ENCODE data around the gene ANKRD45.
A peak's percentile ranks its signal among the peaks of the same experiment; 100 is the strongest.
"Not testable (repeated sequence)": the region's sequence is repeated elsewhere in the genome, so short reads cannot be mapped to it uniquely, and the experiment has no call there.

Gene ANKRD45, protein sequence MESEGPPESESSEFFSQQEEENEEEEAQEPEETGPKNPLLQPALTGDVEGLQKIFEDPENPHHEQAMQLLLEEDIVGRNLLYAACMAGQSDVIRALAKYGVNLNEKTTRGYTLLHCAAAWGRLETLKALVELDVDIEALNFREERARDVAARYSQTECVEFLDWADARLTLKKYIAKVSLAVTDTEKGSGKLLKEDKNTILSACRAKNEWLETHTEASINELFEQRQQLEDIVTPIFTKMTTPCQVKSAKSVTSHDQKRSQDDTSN

DNA sequence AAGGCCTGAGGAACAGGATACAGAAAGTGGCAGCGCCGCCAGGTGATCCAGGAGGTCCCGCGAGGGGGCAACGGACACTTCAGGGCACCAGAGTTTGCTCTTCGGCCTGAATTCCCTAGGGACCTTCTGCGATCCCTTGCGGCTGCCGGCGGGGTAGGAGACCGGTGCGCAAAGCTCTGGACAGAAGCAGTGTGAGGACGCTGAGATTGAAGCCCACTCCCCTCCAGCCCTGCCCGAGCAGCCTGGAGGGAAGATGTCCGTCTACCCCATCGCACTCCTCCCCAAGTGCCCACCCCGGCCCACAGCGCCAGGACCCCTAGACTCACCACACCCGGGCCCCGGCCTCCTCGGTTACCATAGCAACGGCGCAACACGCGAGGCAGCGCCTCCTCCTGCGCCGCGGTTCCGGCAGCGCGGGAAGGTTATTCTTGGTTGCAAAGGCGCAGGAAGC is at the start of gene ANKRD45:
Gene ANKRD45 (minus strand): TSS at position 361 of the 451 bp plus-strand sequence. CDS start 10,433 bp downstream, outside the sequence.
- DNase-seq: no peak

DNA sequence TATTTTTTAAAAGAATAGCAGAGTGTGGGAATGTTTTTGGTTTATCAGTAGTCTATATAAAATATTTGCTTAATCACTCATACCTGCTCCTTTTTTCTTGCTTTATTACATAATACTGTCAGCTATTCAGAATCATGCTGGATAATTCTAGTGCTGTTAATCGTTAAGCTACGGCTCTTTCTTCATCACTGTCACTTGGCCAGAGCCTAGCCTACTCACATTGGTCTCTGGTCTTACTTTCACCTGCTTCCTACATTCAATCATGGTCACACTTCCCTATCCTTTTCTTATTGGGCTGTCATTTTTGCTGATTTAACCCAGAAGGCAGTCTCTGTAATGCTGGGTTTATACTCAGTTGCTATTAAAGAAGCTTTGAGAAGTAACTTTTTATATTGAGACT is 47.6 kb upstream of the ANKRD45 start:
- no peak for DNase-seq

DNA sequence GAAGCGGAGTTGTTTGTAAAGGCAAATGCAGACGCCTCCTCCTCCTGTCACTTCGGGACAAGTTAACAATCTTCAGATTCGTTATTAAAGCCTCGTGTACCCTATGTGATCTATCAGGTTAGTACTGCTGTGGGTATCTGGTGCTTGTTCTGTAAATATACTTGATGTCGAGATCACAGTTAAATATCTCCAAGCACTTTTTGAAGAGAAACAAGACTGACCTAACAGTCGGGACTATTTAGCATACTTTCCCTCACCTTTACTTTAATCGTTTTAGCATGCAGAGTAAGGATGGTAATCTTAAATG is 45.8 kb upstream of the ANKRD45 start:
- DNase-seq: no peak

DNA sequence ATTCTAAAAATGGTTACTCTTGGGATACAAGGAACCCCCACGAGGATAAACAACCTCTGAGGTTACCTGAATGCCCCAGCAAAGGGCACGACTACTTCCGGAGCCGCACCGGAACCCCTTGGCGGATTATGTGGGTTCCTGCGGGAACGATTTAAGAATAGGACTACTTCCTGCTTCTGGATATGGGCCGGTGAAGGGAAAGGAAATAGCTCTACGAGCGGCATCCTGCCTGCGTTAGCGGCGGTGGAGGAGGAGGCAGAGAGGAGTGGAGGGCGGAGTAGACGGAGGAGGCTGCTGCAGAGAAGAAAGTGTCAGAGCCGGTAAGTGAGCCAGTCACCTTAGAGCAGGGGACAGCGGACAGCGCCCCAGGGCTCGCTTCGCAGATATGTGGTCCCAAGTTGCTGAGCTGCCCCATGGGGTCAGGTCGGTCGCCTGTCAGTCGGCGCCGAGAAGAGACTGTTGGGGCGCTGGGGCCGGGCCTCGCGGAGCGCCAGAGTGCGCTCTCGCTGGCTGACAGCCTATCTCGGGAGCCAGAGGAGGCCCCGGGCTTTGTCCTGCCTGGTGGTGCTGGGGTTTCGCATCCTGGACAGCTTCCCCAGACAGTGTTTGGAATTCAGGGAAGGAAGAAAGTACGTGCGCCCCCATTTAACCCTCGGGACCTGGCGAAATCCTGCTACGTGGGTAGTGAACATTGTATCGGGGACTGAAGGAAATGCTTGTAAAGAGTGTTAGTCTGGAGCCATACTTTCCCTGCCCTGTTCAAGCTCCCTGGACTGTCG is 45.3 kb upstream of the ANKRD45 start, which contains the start of gene KLHL20:
Gene KLHL20 (plus strand): TSS at position 223 of the 779 bp plus-strand sequence. CDS start 1,063 bp downstream, outside the sequence.
- peak; percentile 90 for DNase-seq

DNA sequence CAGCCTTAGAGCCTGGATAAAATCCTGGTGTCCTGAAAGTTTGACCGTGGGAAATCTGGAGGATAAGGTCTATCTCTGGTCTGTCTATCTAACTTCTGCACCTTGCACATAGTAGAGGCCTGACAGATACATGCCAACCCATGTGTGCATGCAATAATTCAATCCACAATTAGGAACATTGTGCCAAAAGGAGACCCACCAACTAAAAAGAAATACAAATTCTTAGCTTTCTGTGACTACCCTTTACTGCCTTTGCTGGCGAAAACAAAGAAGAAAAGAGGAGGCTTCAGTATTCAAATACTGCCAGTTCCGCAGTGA is 44.7 kb upstream of the ANKRD45 start:
- peak; percentile 1 for DNase-seq

DNA sequence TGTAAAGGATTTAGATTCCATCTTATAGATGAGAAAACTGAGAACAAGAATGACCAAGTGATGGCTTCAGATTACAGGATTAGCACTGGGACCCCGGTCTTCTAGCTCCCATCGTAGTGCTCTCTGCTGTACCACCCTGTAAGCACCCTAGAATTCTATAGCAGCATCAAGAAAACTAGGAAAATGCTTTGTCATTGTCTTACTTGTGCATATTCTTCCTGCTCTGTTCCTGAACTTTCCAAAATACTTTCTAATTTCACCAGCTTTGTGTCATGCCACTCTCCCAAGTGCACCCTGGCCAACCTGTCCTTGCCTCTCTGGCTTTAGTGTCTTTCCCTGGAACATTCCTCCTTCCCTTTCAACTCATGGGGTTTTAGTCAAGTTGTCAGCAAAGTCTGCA is 39.1 kb upstream of the ANKRD45 start:
- DNase-seq: no peak

DNA sequence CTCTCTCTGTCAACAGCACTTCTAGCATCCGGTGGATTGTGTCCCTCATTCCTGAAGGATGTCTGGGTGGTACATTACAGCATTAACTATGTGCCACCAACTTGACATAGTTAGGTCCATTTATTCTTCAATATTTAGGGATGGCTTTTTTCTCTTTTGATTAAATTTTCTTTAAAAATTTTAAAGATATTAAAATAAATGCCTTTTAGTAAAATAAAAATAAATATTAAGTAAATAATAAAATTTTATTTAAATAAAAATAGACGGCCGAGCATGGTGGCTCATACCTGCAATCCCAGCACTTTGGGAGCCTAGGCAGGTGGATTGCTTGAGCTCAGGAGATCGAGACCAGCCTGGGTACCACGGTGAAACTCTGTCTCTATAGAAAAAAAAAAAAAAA is 35.5 kb upstream of the ANKRD45 start:
- DNase-seq: no peak

DNA sequence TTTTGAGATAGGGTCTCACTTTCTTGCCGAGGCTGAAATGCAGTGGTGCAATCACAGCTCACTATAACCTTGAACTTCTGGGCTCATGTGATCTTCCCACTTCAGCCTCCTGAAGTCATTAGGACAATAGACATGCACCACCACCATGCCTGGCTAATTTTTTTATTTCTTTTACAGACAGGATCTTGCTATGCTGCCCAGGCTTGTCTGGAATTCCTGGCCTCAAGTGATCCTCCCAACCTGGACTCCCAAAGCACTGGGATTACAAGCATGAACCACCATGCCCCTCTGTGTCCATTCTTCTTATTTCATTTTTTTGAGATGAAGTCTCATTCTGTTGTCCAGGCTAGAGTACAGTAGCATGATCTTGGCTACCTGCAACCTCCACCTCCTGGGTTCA is 33.1 kb upstream of the ANKRD45 start:
- no peak for DNase-seq

DNA sequence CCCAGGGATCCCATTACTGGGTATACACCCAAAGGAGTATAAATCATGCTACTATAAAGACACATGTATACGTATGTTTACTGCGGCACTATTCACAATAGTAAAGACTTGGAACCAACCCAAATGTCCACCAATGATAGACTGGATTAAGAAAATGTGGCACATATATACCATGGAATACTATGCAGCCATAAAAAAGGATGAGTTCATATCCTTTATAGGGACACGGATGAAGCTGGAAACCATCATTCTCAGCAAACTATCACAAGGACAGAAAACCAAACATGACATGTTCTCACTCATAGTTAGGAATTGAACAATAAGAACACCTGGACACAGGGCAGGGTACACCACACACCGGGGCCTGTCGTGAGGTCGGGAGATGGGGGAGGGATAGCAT is 31.6 kb upstream of the ANKRD45 start:
- not testable (repeated sequence) for DNase-seq

DNA sequence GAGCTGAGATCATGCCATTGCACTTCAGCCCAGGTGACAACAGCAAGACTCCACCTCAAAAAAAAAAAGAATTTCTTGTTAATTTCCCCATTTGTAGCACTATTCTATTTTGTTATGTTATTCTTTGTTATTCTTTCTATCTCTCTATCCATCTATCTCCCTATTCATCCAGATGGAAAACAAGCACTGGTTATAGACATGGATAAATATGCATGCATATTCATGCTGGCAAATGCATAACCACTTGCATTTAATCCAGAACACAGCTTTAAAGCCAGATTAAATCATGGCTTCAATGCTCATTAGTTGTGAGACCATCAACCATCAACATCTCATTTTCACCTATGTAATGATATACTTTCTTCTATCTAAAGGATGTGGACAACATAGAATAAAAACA is 23.6 kb upstream of the ANKRD45 start:
- no peak for DNase-seq

DNA sequence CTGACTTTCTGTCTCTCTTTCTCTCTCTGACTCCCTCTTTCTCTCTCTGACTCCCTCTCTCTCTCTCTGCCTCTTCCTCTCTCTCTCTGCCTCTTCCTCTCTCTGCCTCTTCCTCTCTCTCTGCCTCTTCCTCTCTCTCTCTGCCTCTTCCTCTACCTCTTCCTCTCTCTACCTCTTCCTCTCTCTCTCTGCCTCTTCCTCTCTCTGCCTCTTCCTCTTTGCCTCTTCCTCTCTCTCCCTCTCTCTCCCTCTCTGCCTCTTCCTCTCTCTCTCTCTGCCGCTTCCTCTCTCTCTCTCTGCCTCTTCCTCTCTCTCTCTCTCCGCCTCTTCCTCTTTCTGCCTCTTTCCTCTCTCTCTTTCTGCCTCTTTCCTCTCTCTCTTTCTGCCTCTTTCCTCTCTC is 18.6 kb upstream of the ANKRD45 start:
- DNase-seq: no peak

DNA sequence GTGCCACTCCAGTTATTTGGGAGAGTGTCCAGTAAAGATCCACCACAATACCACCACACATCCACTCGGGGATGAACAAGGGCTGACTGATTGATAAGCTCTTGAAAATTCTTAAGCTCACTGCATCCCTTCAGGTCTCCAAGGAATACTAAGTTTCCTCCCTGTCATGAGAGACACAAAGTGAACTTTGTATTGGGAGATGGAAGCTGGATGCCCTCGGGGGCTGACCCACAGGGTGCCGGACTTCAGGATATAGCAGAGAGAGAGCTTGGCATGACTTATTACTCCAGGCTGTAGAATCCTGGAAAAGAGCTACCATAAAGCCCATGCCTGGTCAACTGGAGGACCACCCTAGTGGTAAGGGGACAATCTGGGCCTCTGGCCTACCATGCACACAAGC is 15.5 kb upstream of the ANKRD45 start:
- DNase-seq: not testable (repeated sequence)

DNA sequence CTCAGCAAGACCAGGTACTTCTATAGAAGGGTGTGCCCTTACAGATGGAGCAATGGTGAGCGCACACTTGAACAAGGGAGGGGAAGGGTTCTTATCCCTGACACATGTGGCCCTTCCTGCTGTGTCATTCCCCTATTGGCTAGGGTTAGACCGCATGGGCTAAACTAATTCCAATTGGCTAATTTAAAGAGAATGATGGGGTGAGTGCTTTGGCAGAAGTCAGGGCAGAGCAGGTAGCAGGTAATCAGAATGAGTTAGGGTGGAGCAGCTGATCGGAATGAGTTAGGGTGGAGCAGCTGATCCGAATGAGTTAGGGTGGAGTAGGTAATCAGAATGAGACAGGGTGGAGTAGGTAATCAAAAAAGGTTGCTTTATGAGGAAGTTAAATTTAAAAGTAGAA is 14.2 kb upstream of the ANKRD45 start:
- not testable (repeated sequence) for DNase-seq

DNA sequence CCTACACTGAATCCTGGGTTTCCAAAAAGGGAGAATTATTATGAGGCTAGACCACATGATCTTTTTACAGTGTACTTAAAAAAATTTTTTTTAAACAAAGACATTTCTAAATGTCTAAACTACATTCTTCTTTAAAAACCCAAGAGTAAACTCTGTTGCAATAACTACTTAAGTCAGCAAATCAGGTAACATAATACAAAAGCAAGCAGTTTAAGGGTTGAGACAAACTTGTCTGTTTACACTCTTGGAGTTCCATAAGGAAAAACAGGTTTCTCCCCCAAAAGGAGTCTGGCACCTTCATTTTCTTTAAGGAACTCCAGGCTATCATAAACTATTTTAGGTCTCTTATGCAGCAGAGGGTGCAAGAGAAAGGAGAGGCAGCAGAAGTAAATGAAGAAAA is 12.5 kb upstream of the ANKRD45 start:
- no peak for DNase-seq

DNA sequence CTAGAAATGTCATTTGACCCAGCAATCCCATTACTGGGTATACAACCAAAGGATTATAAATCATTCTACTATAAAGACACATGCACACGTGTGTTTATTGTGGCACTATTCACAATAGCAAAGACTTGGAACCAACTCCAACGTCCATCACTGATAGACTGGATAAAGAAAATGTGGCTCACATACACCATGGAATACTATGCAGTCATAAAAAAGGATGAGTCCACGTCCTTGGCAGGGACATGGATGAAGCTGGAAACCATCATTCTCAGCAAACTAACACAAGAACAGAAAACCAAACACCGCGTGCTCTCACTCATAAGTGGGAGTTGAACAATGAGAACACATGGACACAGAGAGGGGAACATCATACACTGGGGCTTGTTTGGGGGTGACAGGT is 10.5 kb upstream of the ANKRD45 start:
- DNase-seq: not testable (repeated sequence)

DNA sequence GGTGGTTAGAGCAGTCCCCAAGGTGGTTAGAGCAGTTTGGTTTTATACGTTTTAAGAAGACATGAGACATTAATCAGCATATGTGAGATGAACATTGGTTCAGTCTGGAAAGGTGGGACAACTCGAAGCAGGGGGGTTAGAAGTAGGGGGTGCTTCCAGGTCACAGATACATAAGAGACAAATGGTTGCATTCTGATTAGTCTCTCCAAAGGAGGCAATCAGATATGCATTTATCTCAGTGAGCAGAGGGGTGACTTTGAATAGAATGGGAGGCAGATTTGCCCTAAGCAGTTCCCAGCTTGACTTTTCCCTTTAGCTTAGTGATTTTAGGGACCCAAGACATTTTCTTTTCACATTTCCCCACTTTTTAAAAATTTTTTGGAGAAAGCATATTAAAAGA is 4.8 kb upstream of the ANKRD45 start:
- not testable (repeated sequence) for DNase-seq

DNA sequence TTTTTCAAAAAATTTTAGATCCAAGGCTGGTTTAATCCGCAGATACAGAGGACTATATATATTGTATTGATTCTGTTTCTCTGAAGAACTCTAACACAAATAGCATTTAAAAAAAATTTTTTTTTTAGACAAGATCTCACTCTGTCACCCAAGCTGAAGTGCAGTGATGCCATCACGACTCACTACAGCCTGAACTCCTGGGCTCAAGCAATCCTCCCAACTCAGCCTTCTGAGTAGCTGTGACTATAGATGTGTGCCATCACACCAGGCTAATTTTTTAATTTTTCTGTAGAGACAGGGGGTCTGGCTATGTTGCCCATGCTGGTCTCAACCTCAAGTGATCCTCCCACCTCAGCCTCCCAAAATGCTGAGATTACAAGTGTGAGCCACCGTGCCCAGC is 3.0 kb downstream of the ANKRD45 start:
- DNase-seq: peak; percentile 47

DNA sequence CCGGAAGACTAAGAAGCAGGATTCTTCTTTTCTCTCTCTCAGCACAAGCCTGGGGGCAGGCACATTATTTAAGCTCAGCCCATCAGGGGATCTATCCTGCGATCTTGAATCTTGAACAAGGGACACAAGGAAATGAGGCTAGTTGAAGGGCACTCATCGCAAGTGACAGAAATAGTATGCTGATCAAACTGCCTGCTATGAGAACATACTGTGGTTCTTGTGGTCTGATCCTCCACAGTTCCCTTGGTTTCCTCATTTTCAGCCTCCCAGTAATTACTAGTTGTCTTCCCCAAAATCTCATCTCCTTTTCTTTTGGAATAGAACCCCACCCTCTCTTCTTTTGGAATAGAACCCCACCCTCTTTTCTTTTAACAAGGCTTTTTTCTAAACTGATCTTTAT is 6.5 kb downstream of the ANKRD45 start:
- DNase-seq: no peak

DNA sequence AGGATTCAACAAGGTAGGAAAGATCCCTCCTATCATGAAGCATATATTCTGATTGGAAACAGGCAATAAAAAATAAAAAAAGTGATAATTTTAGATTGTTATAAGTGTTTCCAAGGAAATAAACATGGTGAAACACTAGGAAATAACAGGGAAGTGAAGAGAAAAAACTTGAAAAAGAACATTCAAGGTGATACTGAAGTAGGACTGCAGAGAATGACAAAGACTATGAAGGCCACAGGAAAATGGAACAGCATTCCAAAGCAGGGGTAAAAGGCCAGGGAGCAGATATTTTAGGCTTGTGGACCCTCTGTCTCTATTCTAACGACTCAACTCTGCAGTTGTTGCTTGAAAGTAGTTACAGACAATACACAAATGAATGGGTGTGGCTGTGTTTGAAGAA is 7.9 kb downstream of the ANKRD45 start:
- DNase-seq: no peak

DNA sequence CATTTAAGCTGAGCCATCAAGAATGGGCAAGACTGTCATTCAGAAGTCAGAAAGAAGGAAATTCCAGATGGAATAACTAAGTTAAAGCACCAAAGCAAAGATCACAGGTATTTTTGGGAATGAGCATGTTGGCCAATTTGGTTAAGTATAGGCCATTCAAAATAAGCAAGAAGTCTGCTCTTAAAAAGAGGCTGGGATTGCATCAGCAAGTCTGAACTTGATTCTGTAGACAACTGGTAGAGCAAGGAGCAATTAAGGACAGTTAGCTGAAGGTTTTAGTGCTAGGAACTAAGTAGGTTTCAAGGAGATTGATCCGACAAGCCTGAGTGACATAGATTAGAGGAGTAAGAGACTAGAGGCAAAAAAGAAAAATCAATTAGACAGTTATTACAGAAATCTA is 8.4 kb downstream of the ANKRD45 start:
- DNase-seq: no peak

DNA sequence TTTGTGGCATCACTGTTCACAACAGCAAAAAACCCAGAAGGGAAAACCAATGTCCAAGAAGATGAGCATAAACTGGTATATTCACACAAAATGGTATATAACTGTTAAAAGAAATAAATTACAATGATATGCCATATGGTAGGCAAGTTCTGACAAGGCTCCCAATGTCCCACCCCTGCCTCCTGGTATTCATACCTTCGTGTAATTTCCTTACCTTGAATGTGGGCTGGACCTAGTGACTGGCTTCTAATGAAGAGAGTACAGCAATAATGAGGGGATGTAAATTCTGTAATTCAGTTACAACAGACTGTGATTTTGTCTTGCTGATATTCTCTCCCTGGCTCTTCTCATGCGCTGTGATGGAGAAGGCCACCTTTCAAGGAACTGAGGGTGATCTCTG is 9.3 kb downstream of the ANKRD45 start:
- no peak for DNase-seq

DNA sequence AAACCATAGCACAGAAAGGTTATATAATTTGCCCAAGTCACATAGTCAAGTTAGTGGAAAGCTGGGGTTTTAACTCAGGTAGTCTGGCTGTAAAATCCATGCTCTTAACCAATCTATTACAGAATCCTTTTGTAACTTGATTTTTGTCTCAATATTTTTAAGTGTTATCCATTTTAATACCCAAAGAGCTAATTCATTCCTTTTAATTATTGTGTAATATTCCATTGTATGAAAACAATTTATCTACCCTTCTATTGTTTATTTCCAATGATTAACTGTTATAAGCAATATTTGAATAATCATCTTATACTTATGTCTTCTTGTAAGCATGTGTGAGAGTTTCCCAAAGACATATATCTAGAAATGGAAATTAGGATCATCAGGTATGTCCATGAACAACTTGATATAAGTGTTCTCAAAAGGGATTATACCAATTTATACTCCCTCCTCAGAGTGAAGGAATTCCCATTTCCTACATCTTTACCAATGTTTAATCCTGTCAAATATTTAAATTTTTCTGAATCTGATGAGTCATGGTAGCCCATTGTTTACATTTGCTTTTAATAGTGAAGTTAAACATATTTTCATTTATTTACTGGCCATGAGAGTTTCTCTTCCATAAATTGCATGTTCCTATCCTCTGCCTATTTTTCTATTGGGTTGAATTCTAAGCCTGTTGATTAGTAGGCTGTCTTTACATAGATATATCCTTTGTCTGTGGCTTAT is 20.6 kb downstream of the ANKRD45 start:
- no peak for DNase-seq

DNA sequence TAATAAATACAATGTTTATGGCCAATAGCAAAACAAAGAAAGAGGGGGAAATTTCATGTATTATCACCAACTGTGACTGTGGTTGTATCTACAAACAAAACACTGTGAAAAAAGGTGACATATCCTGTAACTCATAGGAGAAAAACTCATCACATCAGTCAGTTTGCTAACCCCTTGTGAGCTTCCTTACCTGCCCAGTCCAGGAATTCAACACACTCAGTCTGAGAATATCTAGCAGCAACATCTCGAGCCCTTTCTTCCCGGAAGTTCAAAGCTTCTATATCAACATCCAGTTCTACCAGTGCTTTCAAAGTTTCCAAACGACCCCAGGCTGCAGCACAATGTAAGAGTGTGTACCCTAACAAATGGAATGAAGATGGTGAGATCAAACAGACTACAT is 23.0 kb downstream of the ANKRD45 start:
- no peak for DNase-seq
